GM19035 (cell line): ENCODE measurements around the gene SLC46A2.

Experiments
- ATAC-seq: cut with Tn5 transposase; IDR thresholded peaks from one replicate; pipeline ENCODE4 v1.9.1; 2021; ENCODE audit not compliant: unreplicated experiment

Gene SLC46A2

DNA sequence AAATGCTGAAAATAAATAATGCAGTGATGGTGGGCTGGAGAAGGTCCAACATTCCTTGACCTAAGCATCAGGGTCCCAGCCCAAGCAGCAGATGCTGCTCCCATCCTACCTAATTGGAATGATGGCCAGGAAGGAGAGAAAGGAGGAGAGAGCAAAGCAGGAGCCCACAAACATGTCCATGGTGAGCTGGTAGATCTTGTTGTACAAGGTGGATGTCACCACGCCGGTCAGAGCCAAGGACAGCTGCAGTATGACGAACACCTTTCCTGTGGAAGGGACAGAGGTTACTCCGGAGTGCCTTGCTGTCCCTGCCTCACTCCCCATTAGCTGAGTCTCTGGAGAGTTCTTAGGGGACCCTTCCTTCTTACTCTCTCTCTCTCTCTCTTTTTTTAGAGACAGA lies 4.3 kb downstream of the SLC46A2 start:
- no peak for ATAC-seq

- no peak for ATAC-seq
Observed at GRCh38 chr9:112885324-112885723, 5.4 kb downstream of the SLC46A2 start.

GRCh38 chr9:112884721-112885120 lies 6.0 kb downstream of the SLC46A2 start:
- ATAC-seq = no peak

- no peak for ATAC-seq
Observed at GRCh38 chr9:112884101-112884500, 6.6 kb downstream of the SLC46A2 start.

- no peak for ATAC-seq
Observed at GRCh38 chr9:112881331-112881730, 9.3 kb downstream of the SLC46A2 start.

GRCh38 chr9:112880650-112881049 lies 10.0 kb downstream of the SLC46A2 start:
- no peak for ATAC-seq

DNA sequence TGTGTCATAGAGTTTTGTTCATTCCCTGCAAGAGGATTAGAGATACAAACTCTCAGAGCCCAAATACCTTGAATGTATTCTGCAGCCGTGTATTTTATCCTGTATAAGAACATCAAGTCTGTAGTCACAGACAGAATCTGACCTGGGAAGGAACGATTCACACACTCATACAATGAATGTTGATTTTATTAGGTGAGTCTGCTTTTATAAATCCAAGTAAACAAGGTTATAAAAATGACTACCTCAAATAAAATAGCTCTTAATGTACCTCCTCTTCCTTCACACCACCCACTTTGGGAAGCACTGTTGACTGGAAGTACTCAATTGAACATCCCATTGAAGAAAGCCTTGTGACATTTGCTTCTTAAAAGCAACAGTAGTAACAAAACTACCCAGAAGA lies 11.9 kb downstream of the SLC46A2 start:
- no peak for ATAC-seq

DNA sequence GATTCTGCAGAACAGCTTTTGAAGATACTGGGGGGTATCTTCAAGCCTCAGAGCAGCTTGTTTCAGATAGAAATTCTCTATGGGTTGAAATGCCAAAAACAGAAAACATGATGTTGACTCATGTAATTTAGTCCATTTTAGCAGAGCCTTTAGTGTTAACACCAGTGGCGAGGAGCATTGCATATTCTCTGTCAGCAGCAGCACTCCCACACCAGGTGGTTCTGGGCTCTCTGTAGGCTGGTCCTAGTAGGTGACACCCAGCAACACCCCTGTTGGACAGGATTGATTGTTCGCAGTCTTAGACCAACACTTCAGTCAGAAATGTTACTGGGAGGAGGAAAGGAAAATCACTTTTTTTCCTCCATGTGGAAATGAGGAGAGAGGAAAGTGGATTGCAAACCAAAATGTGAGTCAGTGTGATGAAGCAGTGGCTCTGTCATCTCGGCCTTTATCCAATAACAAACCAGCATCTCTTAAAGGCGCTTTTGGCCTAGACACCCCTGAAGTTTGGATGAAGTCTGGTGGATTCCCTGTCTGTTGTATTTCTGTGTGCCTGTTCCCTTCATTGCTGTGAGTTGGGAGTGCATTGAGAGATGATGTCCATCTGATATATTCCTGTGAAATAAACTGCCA lies 16.8 kb downstream of the SLC46A2 start:
- no peak for ATAC-seq

- no peak for ATAC-seq
Observed at GRCh38 chr9:112872019-112872418, 18.7 kb downstream of the SLC46A2 start.

- no peak for ATAC-seq
Observed at GRCh38 chr9:112870556-112870955, 20.1 kb downstream of the SLC46A2 start.

- no peak for ATAC-seq
Observed at GRCh38 chr9:112869917-112870316, 20.8 kb downstream of the SLC46A2 start.

GRCh38 chr9:112869041-112869529 lies 21.6 kb downstream of the SLC46A2 start:
- no peak for ATAC-seq

GRCh38 chr9:112868461-112868860 lies 22.2 kb downstream of the SLC46A2 start:
- ATAC-seq = no peak

DNA sequence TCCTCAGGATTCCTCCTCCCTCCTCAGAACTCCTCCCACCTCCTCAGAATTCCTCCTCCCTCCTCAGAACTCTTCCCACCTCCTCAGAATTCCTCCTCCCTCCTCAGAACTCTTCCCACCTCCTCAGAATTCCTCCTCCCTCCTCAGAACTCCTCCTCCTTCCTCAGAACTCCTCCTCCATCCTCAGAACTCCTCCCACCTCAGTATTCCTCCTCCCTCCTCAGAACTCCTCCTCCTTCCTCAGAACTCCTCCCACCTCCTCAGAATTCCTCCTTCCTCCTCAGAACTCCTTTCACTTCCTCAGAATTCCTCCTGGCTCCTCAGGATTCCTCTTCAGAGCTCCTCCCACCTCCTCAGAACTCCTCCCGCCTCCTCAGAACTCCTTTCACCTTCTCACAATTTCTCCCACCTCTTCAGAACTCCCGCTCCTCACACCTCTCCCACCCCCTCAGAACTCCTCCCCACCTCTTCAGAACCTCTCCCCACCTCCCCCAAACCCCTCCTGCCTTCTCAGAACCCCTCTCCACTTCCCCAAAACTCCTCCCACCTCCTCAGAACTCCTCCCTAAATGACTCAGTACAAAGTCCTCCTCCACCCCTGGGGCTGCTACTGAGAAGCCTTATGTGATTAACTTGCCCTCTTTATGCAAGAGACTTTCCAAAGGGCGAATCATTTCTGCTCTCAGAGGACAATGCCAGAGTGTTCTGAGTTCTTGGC lies 23.2 kb downstream of the SLC46A2 start:
- no peak for ATAC-seq

DNA sequence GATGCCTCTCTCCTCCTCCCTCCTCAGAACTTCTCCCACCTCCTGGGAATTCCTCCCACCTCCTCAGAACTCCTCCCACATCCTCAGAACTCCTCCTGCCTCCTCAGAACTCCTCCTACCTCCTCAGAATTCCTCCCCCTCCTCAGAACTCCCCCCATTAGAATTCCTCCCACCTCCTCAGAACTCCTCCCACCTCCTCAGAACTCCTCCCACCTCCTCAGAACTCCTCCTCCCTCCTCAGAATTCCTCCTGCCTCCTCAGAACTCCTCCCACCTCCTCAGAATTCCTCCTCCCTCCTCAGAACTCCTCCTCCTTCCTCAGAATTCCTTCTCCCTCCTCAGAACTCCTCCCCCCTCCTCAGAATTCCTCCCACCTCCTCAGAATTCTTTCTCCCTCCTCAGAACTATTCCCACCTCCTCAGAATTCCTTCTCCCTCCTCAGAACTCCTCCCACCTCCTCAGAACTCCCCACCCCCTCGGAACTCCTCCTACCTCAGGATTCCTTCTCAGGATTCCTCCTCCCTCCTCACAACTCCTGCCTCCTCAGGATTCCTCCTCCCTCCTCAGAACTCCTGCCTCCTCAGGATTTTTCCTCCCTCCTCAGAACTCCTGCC lies 23.9 kb downstream of the SLC46A2 start:
- no peak for ATAC-seq

DNA sequence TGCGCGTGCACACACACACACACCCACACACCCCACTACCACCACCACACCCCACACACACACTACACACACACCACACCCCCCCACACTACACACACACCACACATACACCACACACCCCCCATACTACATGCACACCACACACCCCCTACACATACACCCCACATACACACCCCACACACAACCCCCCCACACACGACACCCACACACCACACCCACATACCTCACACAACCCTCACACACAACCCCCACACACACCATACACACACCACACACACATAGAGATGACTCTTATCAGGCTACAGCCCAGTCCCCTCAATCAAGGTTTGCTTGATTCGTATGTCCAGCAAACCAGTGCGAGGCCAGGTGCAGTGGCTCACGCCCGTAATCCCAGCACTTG lies 25.7 kb downstream of the SLC46A2 start:
- ATAC-seq = no peak

DNA sequence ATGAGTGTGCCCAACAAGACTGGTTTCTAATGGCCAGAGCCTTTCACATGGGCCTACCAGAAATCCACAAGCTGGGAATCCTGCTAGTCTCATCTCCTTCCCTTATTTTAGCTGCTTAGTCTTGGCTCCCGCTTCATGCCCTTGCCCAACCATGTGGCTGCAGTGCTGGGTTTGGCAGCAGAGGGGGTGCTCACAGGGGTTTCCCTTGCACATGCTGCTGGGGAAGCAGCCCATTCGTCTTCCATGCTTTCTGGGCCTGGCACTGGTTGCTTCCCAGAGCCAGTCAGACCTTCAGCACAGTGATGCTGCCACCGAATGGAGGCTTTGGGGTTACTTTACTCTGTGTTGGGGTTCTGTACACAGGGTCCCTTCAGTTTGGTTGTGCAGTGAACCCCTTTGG lies 26.3 kb downstream of the SLC46A2 start:
- ATAC-seq = no peak

DNA sequence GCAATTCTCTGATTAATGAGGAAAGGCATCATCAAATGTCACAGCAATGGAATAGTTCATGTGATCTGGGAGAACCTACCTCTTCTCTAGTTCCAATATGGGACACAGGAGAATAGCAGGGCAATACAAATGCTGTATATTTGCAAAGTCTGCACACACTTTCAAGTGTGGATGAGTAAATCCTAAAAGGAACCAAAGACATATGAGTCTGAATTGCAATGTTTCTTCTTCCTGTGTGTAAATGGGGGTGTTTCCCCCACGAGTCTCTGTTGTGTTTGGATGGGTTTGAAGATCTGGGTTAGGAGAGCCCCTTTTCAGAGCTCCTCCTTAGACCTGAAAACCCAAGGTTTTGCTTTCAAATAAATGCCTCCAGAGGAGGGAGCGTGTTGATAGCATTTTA lies 26.9 kb downstream of the SLC46A2 start:
- ATAC-seq = no peak

DNA sequence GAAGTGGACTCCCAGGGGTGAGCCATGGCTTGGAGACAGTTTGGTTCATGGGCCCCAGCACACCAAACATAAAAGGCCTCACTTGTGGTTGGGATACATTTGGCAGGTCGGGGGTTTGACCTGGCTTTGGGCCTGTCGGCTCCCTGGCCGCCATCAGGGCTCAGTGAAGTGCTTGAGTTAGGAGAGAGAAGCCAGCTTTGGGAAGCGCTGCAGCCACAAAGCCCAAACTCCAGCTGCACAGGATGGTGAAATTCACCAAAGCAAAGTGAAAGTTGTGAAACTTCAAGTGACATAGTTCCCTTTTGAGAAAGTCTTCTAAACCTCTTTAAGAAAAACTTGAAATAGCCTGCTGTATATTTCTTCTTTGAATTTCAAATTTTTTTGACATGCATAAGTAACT lies 27.5 kb downstream of the SLC46A2 start:
- no peak for ATAC-seq

GRCh38 chr9:112861638-112862555 lies 28.8 kb downstream of the SLC46A2 start:
- no peak for ATAC-seq

- no peak for ATAC-seq
Observed at GRCh38 chr9:112861155-112861554, 29.5 kb downstream of the SLC46A2 start.
